HepG2 (cell line): ENCODE measurements around the gene DRC7. TPM values are rescaled to one million over a fixed set of nuclear protein-coding genes. Genes with fewer than 3 reads are reported as not detected.

ENCODE experiments used
- ATAC-seq: fragments of 200-7000 bp; cut with Tn5 transposase; 3 replicates; pipeline ENCODE4 v1.9.1; 2020; ENCODE audit warnings: mild to moderate bottlenecking, moderate library complexity
- BruUV-seq: library from RNA; stranded (reverse); fragments of 400-500 nt; replicated peaks from 2 replicates; lab custom pipeline; 2021; lab: Mats Ljungman, UMichigan
- CTCF ChIA-PET: fragments of 300-600 bp; formaldehyde crosslinking; extraction: SDS; loops from one replicate; lab custom pipeline; 2021; ENCODE audit warnings: low total read pairs, inconsistent platforms, low intra/inter-chr PET ratio; lab: Yijun Ruan, JAX
- POLR2A ChIA-PET: fragments of 350-600 bp; sonication (Branson Sonifier 250); formaldehyde crosslinking; loops from one replicate; lab custom pipeline; 2020; ENCODE audit warnings: antibody characterized with exemption, inconsistent platforms; lab: Yijun Ruan, JAX
- DNase-seq: peaks from one replicate; pipeline ENCODE4 v3.0.0-alpha.2; 2015; ENCODE audit warnings: low spot score
- FAIRE-seq: peaks from 3 replicates; lab custom pipeline; 2011; peaks lifted over from hg19 to GRCh38; lab: Jason Lieb, UNC
- H2AFZ ChIP-seq: one replicate; pipeline ENCODE4 v1.6.1; 2011; ENCODE audit warnings: low read length, inconsistent platforms
- H3K27ac ChIP-seq: fragments of 300-600 bp; 3 replicates; pipeline ENCODE4 v1.8.0; 2011; ENCODE audit warnings: mixed run types, mild to moderate bottlenecking, mixed read lengths, low read length, inconsistent platforms; ENCODE audit not compliant: insufficient read depth; ENCODE audit errors: extremely low read length
- H3K27me3 ChIP-seq, 2 experiments: fragments of 200-600 bp in 1 of 2; 2 replicates in 1 of 2; 3 replicates in 1 of 2; pipeline versions ENCODE4 v1.6.0 to v1.8.0; 2011; ENCODE audit warnings: low read length in 2 of 2, mild to moderate bottlenecking in 2 of 2, moderate library complexity in 2 of 2, inconsistent platforms in 1 of 2; ENCODE audit not compliant: insufficient read depth in 2 of 2, control insufficient read depth in 1 of 2
- H3K36me3 ChIP-seq, 2 experiments: fragments of 200-600 bp in 1 of 2; replicated peaks in 1 of 2; 2 replicates in 1 of 2; 3 replicates in 1 of 2; pipeline versions ENCODE4 v1.5.1 to v1.8.0; 2011; ENCODE audit warnings: low read length in 2 of 2, inconsistent platforms in 1 of 2; ENCODE audit not compliant: insufficient read depth in 2 of 2, control insufficient read depth in 1 of 2
- H3K4me1 ChIP-seq: 2 replicates; pipeline ENCODE4 v1.5.1; 2012; ENCODE audit warnings: low read length, inconsistent platforms; ENCODE audit not compliant: insufficient read depth
- H3K4me2 ChIP-seq: 2 replicates; pipeline ENCODE4 v1.6.0; 2011; ENCODE audit warnings: low read depth, low read length, inconsistent platforms
- H3K4me3 ChIP-seq, 3 experiments: fragments of 200-600 bp in 1 of 3; sonication (generic), shearing (Covaris generic) in 1 of 3; replicated peaks in 1 of 3; 2 replicates each; pipeline ENCODE4 v1.5.1; 2011 to 2016; ENCODE audit warnings: low read length in 3 of 3, inconsistent platforms in 2 of 3, low read depth in 2 of 3, mild to moderate bottlenecking in 2 of 3, control low read depth in 1 of 3, mixed read lengths in 1 of 3; ENCODE audit not compliant: insufficient read depth in 1 of 3
- H3K79me2 ChIP-seq: one replicate; pipeline ENCODE4 v1.6.1; 2011; ENCODE audit warnings: low read length, inconsistent platforms; ENCODE audit not compliant: insufficient read depth
- H3K9ac ChIP-seq: 2 replicates; pipeline ENCODE4 v1.6.0; 2011; ENCODE audit warnings: mild to moderate bottlenecking, low read depth, low read length, inconsistent platforms; ENCODE audit not compliant: insufficient read depth
- H3K9me3 ChIP-seq: 2 replicates; pipeline ENCODE4 v1.5.1; 2012; ENCODE audit warnings: mild to moderate bottlenecking, low read length
- H4K20me1 ChIP-seq: 2 replicates; pipeline ENCODE4 v1.6.0; 2011; ENCODE audit warnings: inconsistent platforms, mild to moderate bottlenecking, low read length, moderate library complexity; ENCODE audit not compliant: insufficient read depth
- CEBPB ChIP-seq: IDR thresholded peaks from 2 replicates; pipeline ENCODE4 v1.6.1; 2011; ENCODE audit warnings: low read depth, low read length, improper control_type of control experiment, borderline replicate concordance
- ELF1 ChIP-seq: sonication (generic); formaldehyde crosslinking; IDR thresholded peaks from 2 replicates; pipeline ENCODE4 v1.4.0; 2020; ENCODE audit warnings: missing genetic modification reagents
- KDM5B ChIP-seq: sonication (generic); formaldehyde crosslinking; IDR thresholded peaks from 2 replicates; pipeline ENCODE4 v1.4.0; 2020; ENCODE audit warnings: missing genetic modification reagents, mild to moderate bottlenecking, borderline replicate concordance
- ZNF431 ChIP-seq: sonication (generic); formaldehyde crosslinking; IDR thresholded peaks from 2 replicates; pipeline ENCODE4 v1.9.0; 2022; ENCODE audit warnings: missing genetic modification reagents, low read depth, mild to moderate bottlenecking, borderline replicate concordance
- ZNF709 ChIP-seq: sonication (generic); formaldehyde crosslinking; IDR thresholded peaks from 2 replicates; pipeline ENCODE4 v1.5.0; 2020; ENCODE audit warnings: mild to moderate bottlenecking, missing genetic modification reagents
- WGBS: methylation state at CpG from one replicate; pipeline ENCODE4 v1.1.6; 2017; ENCODE audit warnings: low lambda C conversion rate; 5-methylcytosine and 5-hydroxymethylcytosine counted together
- in situ Hi-C: cut with HindIII; loops from 2 replicates; pipeline ENCODE4 v1.10.0; 2017; ENCODE audit warnings: low pct_unique_long_range_greater_than_20kb; ENCODE audit not compliant: extremely low pct_ligation_motif_present
- intact Hi-C: fragments of 100-400 bp; cut with micrococcal nuclease; formaldehyde crosslinking; loops from one replicate; pipeline ENCODE4 v1.10.0; 2022; ENCODE audit not compliant: unreplicated experiment
- polyA plus RNA-seq, 8 experiments: library from polyadenylated mRNA; depleted of rRNA in 3 of 8; stranded (reverse) in 7 of 8; unstranded in 1 of 8; fragments of >200 nt; fragmentation: Illumina TruSeq in 4 of 8; extraction: Trizol in 4 of 8; gene quantifications; 2 replicates each; pipeline versions ENCODE4 v1.2.1 to v1.2.3, GENCODE V29; 2011 to 2016; ENCODE audit warnings: low read depth in 4 of 8, missing spikeins in 1 of 8, mixed read lengths in 1 of 8; ENCODE audit not compliant: insufficient read depth in 1 of 8
- total RNA-seq, 5 experiments: library from RNA; depleted of rRNA; stranded (reverse); fragments of >200 nt; fragmentation: Illumina TruSeq; extraction: Trizol; gene quantifications; 2 replicates each; pipeline ENCODE4 v1.2.3, GENCODE V29; 2016; ENCODE audit warnings: low read depth in 1 of 5
- TF ChIP-seq, protein P1 (sequence below): sonication (generic); formaldehyde crosslinking; IDR thresholded peaks from 2 replicates; pipeline ENCODE4 v1.8.0; 2022; ENCODE audit warnings: missing genetic modification reagents, mild to moderate bottlenecking, inconsistent platforms, borderline replicate concordance
- TF ChIP-seq, protein P2 (sequence below): sonication (generic); formaldehyde crosslinking; IDR thresholded peaks from 2 replicates; pipeline ENCODE4 v1.9.0; 2021; ENCODE audit warnings: missing genetic modification reagents, borderline replicate concordance

DRC7 gene
- total and polyA plus RNA-seq, 2 of the 13 experiments (the other 11 are each of a cell fraction or from before 2014, with no cell fraction given) = 2.7 to 3.4 TPM

DNA sequence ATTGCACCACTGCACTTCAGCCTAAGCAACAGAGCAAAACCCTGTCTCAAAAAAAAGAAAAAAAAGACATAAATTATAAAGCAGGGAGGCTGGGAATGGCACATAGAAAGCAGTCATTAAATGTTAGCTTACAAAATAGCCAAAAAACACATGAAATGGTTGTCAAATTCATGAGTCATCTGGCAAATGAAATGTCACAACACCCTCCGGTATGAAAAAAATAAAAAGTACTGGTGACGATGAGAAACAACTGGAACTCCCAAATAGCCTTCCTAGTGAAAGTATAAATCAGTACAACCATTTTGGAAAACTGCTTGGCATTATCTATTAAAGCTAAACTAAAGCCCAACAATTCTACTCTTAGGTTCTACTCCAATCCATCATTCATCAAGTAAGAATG, 37.4 kb downstream of the DRC7 start:
- H3K4me2 ChIP-seq = no peak overlapping the region
- intact Hi-C loops = loop anchor here (10.0 kb wide), 1 partner anchor 273 kb away; the partner anchor contains the start of genes USB1 and ZNF319
- H3K4me3 ChIP-seq = no peak overlapping the region
- peaks cover 31% of the 10 kb centered on the region for H3K4me1 ChIP-seq
- no peaks in the 10 kb centered on the region for H3K36me3 ChIP-seq
- ChIA-PET POLR2A (interaction anchor here (2.4 kb wide), 1 partner anchor 28 kb away, joined by 8 read pairs; no protein-coding TSS in a partner anchor), CTCF (no interaction called here)
- WGBS = 66% methylated on average over 2 of the region's 2 CpGs
- H4K20me1 ChIP-seq = no peaks in the 10 kb centered on the region
- DNase-seq (no peak), ATAC-seq (no peak), FAIRE-seq (no peak)
- no peak overlapping the region for H3K9ac ChIP-seq
- TF ChIP-seq ELF1 (CRISPR knock-in tag) (no peak), ZNF709 (CRISPR knock-in tag) (no peak), ZNF431 (CRISPR knock-in tag) (no peak), CEBPB (no peak), KDM5B (no peak)
- TF ChIP-seq, protein P1, sequence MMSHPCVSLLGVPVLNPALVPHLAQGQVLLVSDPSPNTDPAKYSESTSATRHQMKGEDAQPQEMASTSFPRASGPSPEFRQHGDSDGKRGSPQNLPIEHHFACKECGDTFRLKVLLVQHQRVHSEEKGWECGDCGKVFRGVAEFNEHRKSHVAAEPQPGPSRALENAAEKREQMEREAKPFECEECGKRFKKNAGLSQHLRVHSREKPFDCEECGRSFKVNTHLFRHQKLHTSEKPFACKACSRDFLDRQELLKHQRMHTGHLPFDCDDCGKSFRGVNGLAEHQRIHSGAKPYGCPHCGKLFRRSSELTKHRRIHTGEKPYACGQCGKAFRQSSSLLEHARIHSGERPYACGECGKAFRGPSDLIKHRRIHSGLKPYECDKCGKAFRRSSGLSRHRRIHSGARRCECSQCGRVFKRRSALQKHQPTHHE = no peak
- TF ChIP-seq, protein P2, sequence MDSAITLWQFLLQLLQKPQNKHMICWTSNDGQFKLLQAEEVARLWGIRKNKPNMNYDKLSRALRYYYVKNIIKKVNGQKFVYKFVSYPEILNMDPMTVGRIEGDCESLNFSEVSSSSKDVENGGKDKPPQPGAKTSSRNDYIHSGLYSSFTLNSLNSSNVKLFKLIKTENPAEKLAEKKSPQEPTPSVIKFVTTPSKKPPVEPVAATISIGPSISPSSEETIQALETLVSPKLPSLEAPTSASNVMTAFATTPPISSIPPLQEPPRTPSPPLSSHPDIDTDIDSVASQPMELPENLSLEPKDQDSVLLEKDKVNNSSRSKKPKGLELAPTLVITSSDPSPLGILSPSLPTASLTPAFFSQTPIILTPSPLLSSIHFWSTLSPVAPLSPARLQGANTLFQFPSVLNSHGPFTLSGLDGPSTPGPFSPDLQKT (CRISPR knock-in tag) = no peak
- BruUV-seq = no TSS peak
- H3K27ac ChIP-seq = no peak overlapping the region
- no peaks in the 10 kb centered on the region; a peak in 1 of 5 replicates for H3K27me3 ChIP-seq
- in situ Hi-C loops = no loop called here
- H3K79me2 ChIP-seq = no peaks in the 10 kb centered on the region
- no peaks in the 10 kb centered on the region for H3K9me3 ChIP-seq
- no peak overlapping the region for H2AFZ ChIP-seq
